ENCODE results near the gene PAX8. TPM values are rescaled to one million over a fixed set of nuclear protein-coding genes. Genes with fewer than 3 reads are reported as not detected.
"Not testable (repeated sequence)": the region's sequence is repeated elsewhere in the genome, so short reads cannot be mapped to it uniquely, and the experiment has no call there.

The PAX8 gene
- total and polyA plus RNA-seq, 2 of the 13 experiments (the other 11 are each of a cell fraction or from before 2014, with no cell fraction given), result 1.5 to 8.8 TPM

DNA sequence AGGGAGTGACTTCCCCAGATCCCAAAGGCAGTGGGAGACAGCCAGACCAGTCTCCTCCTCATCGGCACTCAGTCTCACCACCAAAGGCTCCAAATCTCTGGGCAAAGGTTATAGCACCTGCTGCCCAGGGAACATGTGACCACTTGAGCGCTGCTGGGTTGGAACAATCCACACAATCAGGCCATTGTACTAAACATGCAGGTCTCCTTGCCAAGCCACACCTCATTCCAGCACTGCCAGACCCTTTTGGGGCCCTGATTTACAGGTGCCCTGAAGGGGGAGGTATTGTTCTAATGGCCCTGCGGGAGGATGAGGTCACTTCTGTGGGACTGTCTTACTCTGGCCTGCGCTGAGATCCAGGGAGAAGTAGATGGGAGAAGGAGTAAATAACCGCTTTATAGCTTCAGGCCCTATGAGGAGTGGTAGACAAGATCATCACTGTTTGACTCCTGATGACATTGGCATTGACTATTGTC, 10.0 kb upstream of the PAX8 start:
- peak overlapping the region in 1 of 3 experiments; percentile 24; a peak in 2 of 6 replicates for H3K4me3 ChIP-seq (replicated peaks in 1 of 3; ENCODE audit: insufficient read depth in 1 of 3, low read depth in 2 of 3, low read length in 3 of 3)
- H3K9me3 ChIP-seq (ENCODE audit: low read length); BruUV-seq (replicated peaks); H3K27me3 ChIP-seq (ENCODE audit: control insufficient read depth in 1 of 2, insufficient read depth in 2 of 2, low read length in 2 of 2); intact Hi-C loops (cut with micrococcal nuclease; ENCODE audit: unreplicated experiment); H2AFZ ChIP-seq (ENCODE audit: low read length); H3K79me2 ChIP-seq (ENCODE audit: insufficient read depth, low read length); H4K20me1 ChIP-seq (ENCODE audit: insufficient read depth, low read length); in situ Hi-C loops (cut with HindIII; ENCODE audit: extremely low pct_ligation_motif_present, low pct_unique_long_range_greater_than_20kb); CTCF ChIA-PET (ENCODE audit: low intra/inter-chr PET ratio, low total read pairs); H3K36me3 ChIP-seq (replicated peaks in 1 of 2; ENCODE audit: control insufficient read depth in 1 of 2, insufficient read depth in 2 of 2, low read length in 2 of 2); TF ChIP-seq NONO (IDR thresholded peaks at IDR 0.05): not testable (repeated sequence)
- peak overlapping the region; percentile 80 for H3K27ac ChIP-seq (ENCODE audit: extremely low read length, insufficient read depth, low read length)
- WGBS (ENCODE audit: low lambda C conversion rate), result 10% methylated on average over 5 of the region's 5 CpGs
- H3K9ac ChIP-seq (ENCODE audit: insufficient read depth, low read depth, low read length), result peak overlapping the region; percentile 55
- FAIRE-seq, result peak; percentile 47
- peak; percentile 91 for DNase-seq (ENCODE audit: low spot score)
- ATAC-seq, result peak; percentile 95
- peak overlapping the region; percentile 72 for H3K4me2 ChIP-seq (ENCODE audit: low read depth, low read length)
- POLR2A ChIA-PET, result interaction anchor here (1.4 to 1.5 kb wide), 2 partner anchors 16 to 69 kb away, joined by 5 read pairs; no protein-coding TSS in a partner anchor
- H3K4me1 ChIP-seq (ENCODE audit: insufficient read depth, low read length), result peaks cover 63% of the 10 kb centered on the region
- TF ChIP-seq SP5 (CRISPR knock-in tag; IDR thresholded peaks at IDR 0.05; ENCODE audit: borderline replicate concordance, low read depth) (peak; percentile 39; the same call in 1 of the 2 replicates), ZNF281 (CRISPR knock-in tag; IDR thresholded peaks at IDR 0.05; ENCODE audit: borderline replicate concordance) (peak; percentile 28; the same call in 1 of the 2 replicates), TFE3 (CRISPR knock-in tag; IDR thresholded peaks at IDR 0.05) (peak; percentile 89), HNRNPL (IDR thresholded peaks at IDR 0.05; ENCODE audit: low read depth, low read length) (peak; percentile 72; the same call in 1 of the 2 replicates), HMG20B (CRISPR knock-in tag; conservative IDR thresholded peaks at IDR 0.05) (peak; percentile 51; the same call in 1 of the 2 replicates), PHF21A (CRISPR knock-in tag; IDR thresholded peaks at IDR 0.05) (peak; percentile 55; the same call in 1 of the 2 replicates), TBX2 (CRISPR knock-in tag; IDR thresholded peaks at IDR 0.05; ENCODE audit: borderline replicate concordance) (peak; percentile 71), RCOR2 (CRISPR knock-in tag; IDR thresholded peaks at IDR 0.05) (peak; percentile 67; the same call in 1 of the 2 replicates), NONO (CRISPR knock-in tag; conservative IDR thresholded peaks at IDR 0.05) (0 out of 2 replicates have a peak, but pooled peaks have one; percentile 39), KAT8 (CRISPR knock-in tag; IDR thresholded peaks at IDR 0.05) (peak; percentile 33; the same call in 1 of the 2 replicates), NR2F6 (IDR thresholded peaks at IDR 0.05) (peak; percentile 41; the same call in 1 of the 2 replicates), NR2F6 (CRISPR knock-in tag; IDR thresholded peaks at IDR 0.05) (peak; percentile 70), RXRB (CRISPR knock-in tag; IDR thresholded peaks at IDR 0.05; ENCODE audit: borderline replicate concordance) (peak; percentile 68), ZNF687 (CRISPR knock-in tag; IDR thresholded peaks at IDR 0.05) (peak; percentile 47; the same call in 1 of the 2 replicates), TBX3 (IDR thresholded peaks at IDR 0.05; ENCODE audit: borderline replicate concordance) (peak; percentile 9; the same call in 1 of the 2 replicates)
